Natural killer cell (primary cell): ENCODE data around the gene UROC1. TPM values are rescaled to one million over a fixed set of nuclear protein-coding genes. Genes with fewer than 3 reads are reported as not detected.

Experiments used
- ATAC-seq, 3 donors: fragments of 150-1000 bp in 2 of 3; fragments of 200-7000 bp in 1 of 3; cut with Tn5 transposase; 1 replicate in 1 of 3; 2 replicates in 2 of 3; pipeline ENCODE4 v1.10.0; 2021; ENCODE audit warnings: mild to moderate bottlenecking in 2 of 3, moderate library complexity in 2 of 3
- DNase-seq, 2 donors: peaks; one replicate each; pipeline versions ENCODE4 v3.0.0 to v3.0.0-alpha.2; 2013 to 2021; ENCODE audit warnings: mixed read lengths in 1 of 2
- H3K27ac ChIP-seq: one replicate; pipeline ENCODE4 v1.5.1; 2013; ENCODE audit warnings: mild to moderate bottlenecking, low read length
- H3K27me3 ChIP-seq: one replicate; pipeline ENCODE4 v1.6.1; 2013; ENCODE audit warnings: low read length; ENCODE audit not compliant: control insufficient read depth, insufficient read depth
- H3K36me3 ChIP-seq: one replicate; pipeline ENCODE4 v1.6.1; 2013; ENCODE audit warnings: low read length; ENCODE audit not compliant: control insufficient read depth, insufficient read depth
- H3K4me1 ChIP-seq: one replicate; pipeline ENCODE4 v1.6.1; 2013; ENCODE audit warnings: low read length; ENCODE audit not compliant: control insufficient read depth, insufficient read depth
- H3K4me3 ChIP-seq: one replicate; pipeline ENCODE4 v1.5.1; 2013; ENCODE audit warnings: low read length
- H3K9me3 ChIP-seq: one replicate; pipeline ENCODE4 v1.6.1; 2013; ENCODE audit warnings: low read length; ENCODE audit not compliant: control insufficient read depth, insufficient read depth
- H3K27ac Mint-ChIP-seq, 2 donors: one replicate each; pipeline ENCODE4 v1.8.0; 2022; ENCODE audit warnings: mild to moderate bottlenecking in 2 of 2, mixed read lengths in 2 of 2, moderate library complexity in 1 of 2
- H3K27me3 Mint-ChIP-seq, 2 donors: one replicate each; pipeline ENCODE4 v1.8.0; 2022; ENCODE audit warnings: low read depth in 2 of 2, mixed read lengths in 2 of 2
- H3K36me3 Mint-ChIP-seq: one replicate; pipeline ENCODE4 v1.8.0; 2022; ENCODE audit warnings: mixed read lengths
- H3K4me1 Mint-ChIP-seq, 2 donors: one replicate each; pipeline ENCODE4 v1.8.0; 2022; ENCODE audit warnings: mixed read lengths in 2 of 2
- H3K4me3 Mint-ChIP-seq: one replicate; pipeline ENCODE4 v1.8.0; 2022; ENCODE audit warnings: mild to moderate bottlenecking, moderate library complexity, mixed read lengths
- H3K9me3 Mint-ChIP-seq, 2 donors: one replicate each; pipeline ENCODE4 v1.8.0; 2022; ENCODE audit warnings: mixed read lengths in 2 of 2
- CTCF ChIP-seq: fragments of 200-600 bp; IDR thresholded peaks from one replicate; pipeline ENCODE4 v1.8.0; 2022; ENCODE audit warnings: antibody characterized with exemption
- WGBS: methylation state at CpG from one replicate; pipeline ENCODE4 v1.1.7; 2013; ENCODE audit warnings: missing lambda C conversion rate; ENCODE audit not compliant: insufficient coverage; 5-methylcytosine and 5-hydroxymethylcytosine counted together
- intact Hi-C: fragments of 100-400 bp; cut with micrococcal nuclease; formaldehyde crosslinking; loops from one replicate; pipeline ENCODE4 v1.14.2; 2022
- total RNA-seq, 4 donors: library from RNA; stranded (reverse); fragments of 120-200 nt in 1 of 4; gene quantifications; one replicate each; pipeline versions ENCODE4 v1.2.3 to v1.2.4, GENCODE V29; 2013 to 2022

UROC1 gene
- total RNA-seq, 3 donors from 2014 or later (not counting 1 experiment from before 2014, with no cell fraction given): not detected

- H3K4me3 ChIP-seq: no peak overlapping the region
- TF ChIP-seq CTCF: no peak
- H3K4me1 ChIP-seq: no peaks in the 10 kb centered on the region
- Mint-ChIP-seq H3K9me3 (no peaks in the 10 kb centered on the region), H3K36me3 (no peaks in the 10 kb centered on the region), H3K27me3 (no peaks in the 10 kb centered on the region), H3K4me1 (peaks cover 10 to 24% of the 10 kb centered on the region in 2 donors), H3K4me3 (no peak overlapping the region), H3K27ac (no peak overlapping the region)
- H3K27me3 ChIP-seq: no peaks in the 10 kb centered on the region
- no peak for ATAC-seq
- 84% methylated on average over 9 of the region's 9 CpGs for WGBS
- H3K9me3 ChIP-seq: no peaks in the 10 kb centered on the region
- no peak overlapping the region for H3K27ac ChIP-seq
- intact Hi-C loops: no loop called here
- peaks cover 53% of the 10 kb centered on the region for H3K36me3 ChIP-seq
- DNase-seq: no peak
Measured at GRCh38 chr3:126450219-126450618, 67.4 kb downstream of the UROC1 start.

- no peaks in the 10 kb centered on the region for H3K9me3 Mint-ChIP-seq
- H3K36me3 ChIP-seq: peaks cover 47% of the 10 kb centered on the region
- intact Hi-C loops: no loop called here
- H3K27me3 ChIP-seq: no peaks in the 10 kb centered on the region
- peaks cover 7 to 22% of the 10 kb centered on the region in 2 donors for H3K4me1 Mint-ChIP-seq
- H3K27ac ChIP-seq: no peak overlapping the region
- no peak overlapping the region for H3K4me3 ChIP-seq
- ATAC-seq (no peak), DNase-seq (no peak)
- no peaks in the 10 kb centered on the region for H3K36me3 Mint-ChIP-seq
- H3K27ac Mint-ChIP-seq: no peak overlapping the region
- WGBS: 93% methylated on average over 11 of the region's 11 CpGs
- H3K4me1 ChIP-seq: no peaks in the 10 kb centered on the region
- H3K4me3 Mint-ChIP-seq: no peak overlapping the region
- H3K9me3 ChIP-seq: no peaks in the 10 kb centered on the region
- TF ChIP-seq CTCF: no peak
- H3K27me3 Mint-ChIP-seq: no peaks in the 10 kb centered on the region
Measured at GRCh38 chr3:126449621-126450051, 67.9 kb downstream of the UROC1 start.

- H3K4me3 ChIP-seq: no peak overlapping the region
- ATAC-seq: no peak
- peaks cover 7 to 22% of the 10 kb centered on the region in 2 donors for H3K4me1 Mint-ChIP-seq
- H3K27me3 ChIP-seq: no peaks in the 10 kb centered on the region
- no peaks in the 10 kb centered on the region for H3K36me3 Mint-ChIP-seq
- H3K9me3 ChIP-seq: no peaks in the 10 kb centered on the region
- H3K27ac ChIP-seq: no peak overlapping the region
- 99% methylated on average over 8 of the region's 8 CpGs for WGBS
- H3K27ac Mint-ChIP-seq: no peak overlapping the region
- peaks cover 39% of the 10 kb centered on the region for H3K36me3 ChIP-seq
- DNase-seq: no peak
- TF ChIP-seq CTCF: no peak
- H3K27me3 Mint-ChIP-seq: no peaks in the 10 kb centered on the region
- H3K9me3 Mint-ChIP-seq: no peaks in the 10 kb centered on the region
- no peaks in the 10 kb centered on the region for H3K4me1 ChIP-seq
- intact Hi-C loops: no loop called here
- H3K4me3 Mint-ChIP-seq: no peak overlapping the region
Measured at GRCh38 chr3:126448893-126449180, 68.7 kb downstream of the UROC1 start.

GRCh38 chr3:126448136-126448892 lies 69.3 kb downstream of the UROC1 start:
- H3K36me3 ChIP-seq: peaks cover 39% of the 10 kb centered on the region
- H3K27me3 Mint-ChIP-seq: no peaks in the 10 kb centered on the region

More at GRCh38 chr3:126448136-126448892, 69.3 kb downstream of the UROC1 start:
- H3K4me3 Mint-ChIP-seq: no peak overlapping the region
- peaks cover 7 to 22% of the 10 kb centered on the region in 2 donors for H3K4me1 Mint-ChIP-seq
- H3K27me3 ChIP-seq: no peaks in the 10 kb centered on the region
- H3K4me3 ChIP-seq: no peak overlapping the region
- H3K27ac Mint-ChIP-seq: no peak overlapping the region
- TF ChIP-seq CTCF: no peak
- 97% methylated on average over 16 of the region's 17 CpGs for WGBS
- intact Hi-C loops: no loop called here
- H3K9me3 Mint-ChIP-seq: no peaks in the 10 kb centered on the region
- ATAC-seq (no peak), DNase-seq (no peak)
- no peaks in the 10 kb centered on the region for H3K9me3 ChIP-seq
- H3K4me1 ChIP-seq: no peaks in the 10 kb centered on the region
- H3K36me3 Mint-ChIP-seq: no peaks in the 10 kb centered on the region
- H3K27ac ChIP-seq: no peak overlapping the region
